GM12878 (cell line): ENCODE results near the gene TRAF2. TPM values are rescaled to one million over a fixed set of nuclear protein-coding genes. Genes with fewer than 3 reads are reported as not detected.

Source experiments
- DPF2 ChIP-seq: fragments of 450-650 bp; IDR thresholded peaks from 2 replicates; pipeline ENCODE4 v1.6.1; 2017; ENCODE audit warnings: mild to moderate bottlenecking
- KAT2A ChIP-seq: conservative IDR thresholded peaks from 2 replicates; pipeline ENCODE4 v1.6.1; 2011; ENCODE audit warnings: low read depth, low read length; ENCODE audit not compliant: control insufficient read depth
- MYC ChIP-seq: IDR thresholded peaks from 2 replicates; pipeline ENCODE4 v1.6.1; 2011; ENCODE audit warnings: mild to moderate bottlenecking, low read length, moderate library complexity, inconsistent platforms; ENCODE audit not compliant: insufficient read depth, insufficient replicate concordance, insufficient read length, severe bottlenecking
- NBN ChIP-seq: fragments of 450-650 bp; IDR thresholded peaks from 2 replicates; pipeline ENCODE4 v1.6.1; 2016
- NFXL1 ChIP-seq: fragments of 450-650 bp; IDR thresholded peaks from 2 replicates; pipeline ENCODE4 v1.6.1; 2017; ENCODE audit warnings: antibody characterized with exemption, mild to moderate bottlenecking, borderline replicate concordance
- NRF1 ChIP-seq: conservative IDR thresholded peaks from 2 replicates; pipeline ENCODE4 v1.6.1; 2011; ENCODE audit warnings: mild to moderate bottlenecking, low read depth, low read length, improper control_type of control experiment
- POLR2A ChIP-seq: IDR thresholded peaks from 2 replicates; pipeline ENCODE4 v1.6.1; 2011; ENCODE audit warnings: low read depth, mild to moderate bottlenecking, low read length
- POLR2AphosphoS2 ChIP-seq: IDR thresholded peaks from 2 replicates; pipeline ENCODE4 v1.6.1; 2011; ENCODE audit warnings: low read depth, mild to moderate bottlenecking, low read length, improper control_type of control experiment, moderate library complexity
- RB1 ChIP-seq: fragments of 450-650 bp; formaldehyde crosslinking; IDR thresholded peaks from 2 replicates; pipeline ENCODE4 v1.6.1; 2017; ENCODE audit warnings: mild to moderate bottlenecking, borderline replicate concordance
- RUNX3 ChIP-seq: IDR thresholded peaks from 2 replicates; pipeline ENCODE4 v1.6.1; 2012; ENCODE audit warnings: low read length, inconsistent platforms
- SMARCA5 ChIP-seq: fragments of 450-650 bp; IDR thresholded peaks from 2 replicates; pipeline ENCODE4 v1.6.1; 2017; ENCODE audit warnings: mild to moderate bottlenecking
- SREBF2 ChIP-seq: IDR thresholded peaks from 2 replicates; pipeline ENCODE4 v1.6.1; 2012; ENCODE audit warnings: mild to moderate bottlenecking, low read length
- SRF ChIP-seq, 2 experiments: IDR thresholded peaks; 2 replicates each; pipeline ENCODE4 v1.6.1; 2011; ENCODE audit warnings: low read depth in 2 of 2, low read length in 2 of 2, mild to moderate bottlenecking in 1 of 2, moderate library complexity in 1 of 2
- polyA plus RNA-seq, 11 experiments: library from polyadenylated mRNA; depleted of rRNA in 4 of 11; unstranded in 6 of 11; stranded (reverse) in 5 of 11; fragments of >200 nt; fragmentation: Nextera tagmentation in 4 of 11; fragmentation: Illumina TruSeq in 1 of 11; extraction: Ambion mirVana in 4 of 11; extraction: Trizol in 1 of 11; gene quantifications; 1 replicate in 1 of 11; 2 replicates in 10 of 11; pipeline versions ENCODE4 v1.2.1 to v1.2.3, GENCODE V29; 2011 to 2016; ENCODE audit warnings: inconsistent platforms in 2 of 11, missing spikeins in 2 of 11, low read depth in 1 of 11
- total RNA-seq, 4 experiments: library from RNA; depleted of rRNA in 3 of 4; stranded (reverse); fragments of >200 nt in 3 of 4; fragmentation: Illumina TruSeq in 1 of 4; extraction: Trizol in 1 of 4; gene quantifications; 2 replicates each; pipeline versions ENCODE4 v1.2.1 to v1.2.3, GENCODE V29; 2013 to 2021
- TF ChIP-seq, protein P1 (sequence below): fragments of 450-650 bp; IDR thresholded peaks from 2 replicates; pipeline ENCODE4 v1.6.1; 2016; ENCODE audit warnings: mild to moderate bottlenecking

Gene TRAF2
- total and polyA plus RNA-seq, 10 of the 15 experiments (the other 5 are each of a cell fraction or from before 2014, with no cell fraction given), result 0.34 to 39.5 (median 18.7) TPM

DNA sequence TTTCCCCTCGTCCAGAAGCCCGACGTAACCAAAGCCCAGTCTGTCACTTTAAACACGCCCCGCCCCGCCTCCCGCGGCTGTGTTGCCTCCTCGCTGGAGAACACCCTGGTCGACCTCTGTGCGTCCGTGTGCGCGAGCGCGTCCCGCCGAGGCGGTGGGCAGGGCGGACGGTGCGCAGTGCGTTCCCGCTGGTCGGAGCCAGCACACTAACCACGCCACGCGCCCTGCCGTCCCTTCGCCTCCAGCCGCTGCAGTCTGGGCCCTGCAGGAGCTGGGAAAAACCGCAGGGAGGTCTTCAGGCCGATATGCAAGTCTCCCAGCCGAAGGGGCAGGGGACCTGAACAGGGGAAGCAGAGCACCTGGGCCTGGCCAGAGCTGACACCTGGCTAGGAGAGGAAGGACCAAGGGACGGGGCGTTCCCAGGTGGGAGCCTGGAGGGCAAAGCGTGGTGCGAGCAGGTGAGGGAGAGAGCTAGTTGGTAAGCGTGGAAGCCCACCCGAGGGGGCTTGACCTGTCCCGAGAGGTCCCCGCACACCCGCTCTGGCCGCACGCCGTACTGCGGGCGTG, 38.4 kb upstream of the TRAF2 start (continued):
- peak; percentile 61; the same call in 1 of the 2 replicates for TF ChIP-seq POLR2AphosphoS2
- TF ChIP-seq NFXL1, result 0 out of 2 replicates have a peak, but pooled peaks have one; percentile 3
- TF ChIP-seq RUNX3, result peak; percentile 46
- TF ChIP-seq MYC, result peak; percentile 26
- no peak for TF ChIP-seq SRF (IDR thresholded peaks at IDR 0.05; ENCODE audit: low read depth in 2 of 2, low read length in 2 of 2)
- peak; percentile 93 for TF ChIP-seq POLR2A
- TF ChIP-seq SMARCA5, result no peak
- peak; percentile 19; the same call in 1 of the 2 replicates for TF ChIP-seq NRF1
- TF ChIP-seq, protein P1, sequence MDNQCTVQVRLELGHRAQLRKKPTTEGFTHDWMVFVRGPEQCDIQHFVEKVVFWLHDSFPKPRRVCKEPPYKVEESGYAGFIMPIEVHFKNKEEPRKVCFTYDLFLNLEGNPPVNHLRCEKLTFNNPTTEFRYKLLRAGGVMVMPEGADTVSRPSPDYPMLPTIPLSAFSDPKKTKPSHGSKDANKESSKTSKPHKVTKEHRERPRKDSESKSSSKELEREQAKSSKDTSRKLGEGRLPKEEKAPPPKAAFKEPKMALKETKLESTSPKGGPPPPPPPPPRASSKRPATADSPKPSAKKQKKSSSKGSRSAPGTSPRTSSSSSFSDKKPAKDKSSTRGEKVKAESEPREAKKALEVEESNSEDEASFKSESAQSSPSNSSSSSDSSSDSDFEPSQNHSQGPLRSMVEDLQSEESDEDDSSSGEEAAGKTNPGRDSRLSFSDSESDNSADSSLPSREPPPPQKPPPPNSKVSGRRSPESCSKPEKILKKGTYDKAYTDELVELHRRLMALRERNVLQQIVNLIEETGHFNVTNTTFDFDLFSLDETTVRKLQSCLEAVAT, result 0 out of 2 replicates have a peak, but pooled peaks have one; percentile 47
- peak; percentile 49; the same call in 1 of the 2 replicates for TF ChIP-seq RB1
- no peak for TF ChIP-seq SREBF2
- no peak for TF ChIP-seq KAT2A
- no peak for TF ChIP-seq NBN
- peak; percentile 38; the same call in 1 of the 2 replicates for TF ChIP-seq DPF2
